Left lung (tissue), 10 donors: ENCODE results near the gene CCDC32. TPM values are rescaled to one million over a fixed set of nuclear protein-coding genes. Genes with fewer than 3 reads are reported as not detected.

Source experiments
- ATAC-seq: fragments of 200-7000 bp; cut with Tn5 transposase; one replicate; pipeline ENCODE4 v1.9.1; 2020; ENCODE audit warnings: moderate library complexity
- DNase-seq, 4 donors: peaks; one replicate each; pipeline ENCODE4 v3.0.0-alpha.2; 2013 to 2020
- H3K27ac ChIP-seq, 2 donors: fragments of 200-600 bp; sonication (generic) in 1 of 2; one replicate each; pipeline versions ENCODE4 v1.5.0 to v1.8.0; 2020 to 2021
- H3K27me3 ChIP-seq, 2 donors: fragments of 200-600 bp; sonication (generic) in 1 of 2; one replicate each; pipeline versions ENCODE4 v1.5.0 to v1.8.0; 2020 to 2021
- H3K36me3 ChIP-seq, 2 donors: fragments of 200-600 bp; sonication (generic) in 1 of 2; one replicate each; pipeline versions ENCODE4 v1.5.0 to v1.8.0; 2020 to 2021
- H3K4me1 ChIP-seq, 2 donors: fragments of 200-600 bp; one replicate each; pipeline ENCODE4 v1.8.0; 2021
- H3K4me3 ChIP-seq, 2 donors: fragments of 200-600 bp; sonication (generic) in 1 of 2; one replicate each; pipeline versions ENCODE4 v1.5.0 to v1.8.0; 2020 to 2021; ENCODE audit warnings: mild to moderate bottlenecking in 1 of 2
- H3K9me3 ChIP-seq, 2 donors: fragments of 200-600 bp; sonication (generic) in 1 of 2; one replicate each; pipeline versions ENCODE4 v1.5.0 to v1.8.0; 2020 to 2021
- CTCF ChIP-seq, 2 donors: fragments of 200-600 bp; sonication (generic) in 1 of 2; IDR thresholded peaks; one replicate each; pipeline versions ENCODE4 v1.5.0 to v1.8.0; 2021; ENCODE audit warnings: antibody characterized with exemption in 2 of 2
- intact Hi-C, 2 donors: fragments of 100-400 bp; cut with DNase I; formaldehyde crosslinking; loops; one replicate each; pipeline versions ENCODE4 v1.11.2 to v1.14.2; 2022
- polyA plus RNA-seq, 6 donors: library from polyadenylated mRNA; unstranded; fragments of 120-200 nt; gene quantifications; one replicate each; pipeline ENCODE4 v1.2.1, GENCODE V29; 2013; ENCODE audit not compliant: insufficient read length in 6 of 6
- total RNA-seq, 2 donors: library from RNA; stranded (reverse); fragmentation: NEBNext Ultra II Directional; extraction: Animal tissue kit (Norgen Biotek cat#: 25700); gene quantifications; one replicate each; pipeline ENCODE4 v1.2.1, GENCODE V29; 2021
- donor health status: DM: no; HTN: yes; CAD: no.
- donor health status: DM: no; HTN: no; CAD: no.

CCDC32 gene
- total and polyA plus RNA-seq, 8 donors, result 19.4 to 31.6 (median 28.8) TPM

- Histone ChIP-seq H3K9me3 (no peaks in the 10 kb centered on the region), H3K4me1 (peaks cover 0 to 10% of the 10 kb centered on the region in 2 donors), H3K27me3 (no peaks in the 10 kb centered on the region), H3K36me3 (no peaks in the 10 kb centered on the region), H3K4me3 (no peak overlapping the region), H3K27ac (no peak overlapping the region)
- intact Hi-C loops, result no loop called here
- TF ChIP-seq CTCF (IDR thresholded peaks at IDR 0.05), result no peak
- DNase-seq (no peak), ATAC-seq (no peak)
Measured at GRCh38 chr15:40598672-40599071, 33.8 kb upstream of the CCDC32 start.

GRCh38 chr15:40598126-40598525 is 33.3 kb upstream of the CCDC32 start:
- TF ChIP-seq CTCF (IDR thresholded peaks at IDR 0.05), result no peak
- no peak overlapping the region for H3K27ac ChIP-seq

GRCh38 chr15:40597024-40597423 is 32.2 kb upstream of the CCDC32 start:
- DNase-seq, result no peak
- no peaks in the 10 kb centered on the region for H3K36me3 ChIP-seq
- no peak overlapping the region for H3K27ac ChIP-seq
- no peak for TF ChIP-seq CTCF (IDR thresholded peaks at IDR 0.05)
- H3K4me3 ChIP-seq, result no peak overlapping the region
- H3K9me3 ChIP-seq, result no peaks in the 10 kb centered on the region
- H3K4me1 ChIP-seq, result peaks cover 0 to 16% of the 10 kb centered on the region in 2 donors
- no peak for ATAC-seq
- H3K27me3 ChIP-seq, result no peaks in the 10 kb centered on the region
- intact Hi-C loops, result no loop called here

More at GRCh38 chr15:40598126-40598525, 33.3 kb upstream of the CCDC32 start:
- Histone ChIP-seq H3K27me3 (no peaks in the 10 kb centered on the region), H3K36me3 (no peaks in the 10 kb centered on the region), H3K9me3 (no peaks in the 10 kb centered on the region), H3K4me1 (peaks cover 0 to 14% of the 10 kb centered on the region in 2 donors), H3K4me3 (no peak overlapping the region)
- intact Hi-C loops, result no loop called here
- ATAC-seq (no peak), DNase-seq (no peak)

GRCh38 chr15:40595773-40596172 is 30.9 kb upstream of the CCDC32 start:
- Histone ChIP-seq H3K9me3 (no peaks in the 10 kb centered on the region), H3K4me3 (no peak overlapping the region), H3K27ac (no peak overlapping the region), H3K27me3 (no peaks in the 10 kb centered on the region), H3K4me1 (peaks cover 0 to 16% of the 10 kb centered on the region in 2 donors), H3K36me3 (no peaks in the 10 kb centered on the region)
- DNase-seq, result no peak
- ATAC-seq, result no peak
- intact Hi-C loops, result no loop called here
- TF ChIP-seq CTCF (IDR thresholded peaks at IDR 0.05), result no peak

GRCh38 chr15:40595219-40595618 is 30.4 kb upstream of the CCDC32 start:
- Histone ChIP-seq H3K27me3 (no peaks in the 10 kb centered on the region), H3K27ac (no peak overlapping the region), H3K4me3 (peak overlapping the region; percentile 71 to 90), H3K9me3 (no peaks in the 10 kb centered on the region), H3K4me1 (peaks cover 0 to 20% of the 10 kb centered on the region in 2 donors), H3K36me3 (no peaks in the 10 kb centered on the region)
- no peak for ATAC-seq
- intact Hi-C loops, result no loop called here
- DNase-seq, result peak in 1 of 4 donors; percentile 1
- TF ChIP-seq CTCF (IDR thresholded peaks at IDR 0.05), result no peak
